H1 (cell line): ENCODE data around the gene BTAF1. TPM values are rescaled to one million over a fixed set of nuclear protein-coding genes. Genes with fewer than 3 reads are reported as not detected.

Source experiments
- CTCF ChIA-PET: fragments of 300-600 bp; sonication (Branson Sonifier 250); formaldehyde crosslinking; loops from one replicate; lab custom pipeline; 2021; ENCODE audit not compliant: partially characterized antibody; lab: Charles Lee
- POLR2A ChIA-PET: fragments of 300-600 bp; sonication (Branson Sonifier 250); formaldehyde crosslinking; loops from one replicate; lab custom pipeline; 2021; ENCODE audit warnings: inconsistent platforms; ENCODE audit not compliant: partially characterized antibody; lab: Charles Lee
- DNase-seq, 2 experiments: peaks; one replicate each; pipeline versions ENCODE4 v3.0.0 to v3.0.0-alpha.2; 2010 to 2022; ENCODE audit warnings: low spot score in 2 of 2, low read depth in 1 of 2, mixed read lengths in 1 of 2
- FAIRE-seq: peaks from 2 replicates; lab custom pipeline; 2011; peaks lifted over from hg19 to GRCh38; lab: Jason Lieb, UNC
- H2AFZ ChIP-seq: 2 replicates; pipeline ENCODE4 v1.8.1; 2012; ENCODE audit warnings: low read length, inconsistent platforms
- H2AK5ac ChIP-seq: 2 replicates; pipeline ENCODE4 v1.6.1; 2013; ENCODE audit warnings: low read depth, low read length
- H2BK120ac ChIP-seq: replicated peaks from 2 replicates; pipeline ENCODE3; 2013; ENCODE audit warnings: low read depth, low read length, inconsistent platforms
- H2BK12ac ChIP-seq: 2 replicates; pipeline ENCODE4 v1.6.1; 2013; ENCODE audit warnings: low read depth, low read length
- H2BK15ac ChIP-seq: 2 replicates; pipeline ENCODE4 v1.6.1; 2013; ENCODE audit warnings: low read length
- H2BK20ac ChIP-seq: 2 replicates; pipeline ENCODE4 v1.6.1; 2013; ENCODE audit warnings: low read length
- H2BK5ac ChIP-seq: 2 replicates; pipeline ENCODE4 v1.6.1; 2013; ENCODE audit warnings: low read depth, low read length
- H3K14ac ChIP-seq: 2 replicates; pipeline ENCODE4 v1.6.1; 2013; ENCODE audit warnings: inconsistent platforms; ENCODE audit not compliant: insufficient read length
- H3K18ac ChIP-seq: 2 replicates; pipeline ENCODE4 v1.6.1; 2013; ENCODE audit warnings: low read length; ENCODE audit errors: extremely low read depth
- H3K23ac ChIP-seq: 2 replicates; pipeline ENCODE4 v1.6.1; 2013; ENCODE audit warnings: inconsistent platforms; ENCODE audit not compliant: insufficient read length
- H3K23me2 ChIP-seq: 2 replicates; pipeline ENCODE4 v1.6.1; 2013; ENCODE audit warnings: low read depth, low read length
- H3K27ac ChIP-seq: 2 replicates; pipeline ENCODE4 v1.6.1; 2011; ENCODE audit warnings: low read depth, low read length, inconsistent platforms
- H3K27me3 ChIP-seq, 4 experiments: replicated peaks in 1 of 4; 1 replicate in 1 of 4; 2 replicates in 3 of 4; pipeline versions ENCODE4 v1.6.1 to v1.8.1; 2011 to 2013; ENCODE audit warnings: low read length in 3 of 4, mild to moderate bottlenecking in 3 of 4, inconsistent platforms in 2 of 4, mixed read lengths in 2 of 4, moderate library complexity in 1 of 4; ENCODE audit not compliant: control insufficient read depth in 3 of 4, insufficient read depth in 3 of 4; ENCODE audit errors: extremely low read depth in 1 of 4
- H3K36me3 ChIP-seq, 4 experiments: 2 replicates each; pipeline versions ENCODE4 v1.6.1 to v1.8.1; 2011 to 2013; ENCODE audit warnings: mild to moderate bottlenecking in 4 of 4, low read length in 3 of 4, moderate library complexity in 2 of 4, control low read depth in 1 of 4, inconsistent platforms in 1 of 4; ENCODE audit not compliant: insufficient read depth in 4 of 4, control insufficient read depth in 2 of 4
- H3K4ac ChIP-seq: replicated peaks from 2 replicates; pipeline ENCODE3; 2013; ENCODE audit warnings: low read length, low read depth, mixed read lengths, inconsistent platforms; ENCODE audit not compliant: insufficient read length
- H3K4me1 ChIP-seq, 4 experiments: replicated peaks in 1 of 4; 1 replicate in 1 of 4; 2 replicates in 3 of 4; pipeline versions ENCODE4 v1.6.1 to v1.8.1; 2011 to 2013; ENCODE audit warnings: low read length in 3 of 4, inconsistent platforms in 2 of 4, mixed read lengths in 1 of 4; ENCODE audit not compliant: insufficient read depth in 4 of 4, control insufficient read depth in 3 of 4
- H3K4me2 ChIP-seq, 2 experiments: 2 replicates each; pipeline versions ENCODE4 v1.6.1 to v1.8.1; 2011 to 2013; ENCODE audit warnings: low read depth in 2 of 2, low read length in 2 of 2, control low read depth in 1 of 2, inconsistent platforms in 1 of 2, mild to moderate bottlenecking in 1 of 2; ENCODE audit not compliant: insufficient read depth in 1 of 2
- H3K4me3 ChIP-seq, 4 experiments: fragments of 200-600, 300-600 bp in 1 of 4; sonication (generic), shearing (Covaris generic), sonication (Bioruptor Twin) in 1 of 4; 2 replicates each; pipeline versions ENCODE4 v1.5.1 to v1.8.1; 2011 to 2016; ENCODE audit warnings: low read length in 4 of 4, low read depth in 3 of 4, control low read depth in 2 of 4, inconsistent platforms in 2 of 4, mild to moderate bottlenecking in 2 of 4, mixed read lengths in 1 of 4, moderate library complexity in 1 of 4; ENCODE audit not compliant: insufficient read depth in 2 of 4; ENCODE audit errors: extremely low read depth in 1 of 4
- H3K56ac ChIP-seq: replicated peaks from 2 replicates; pipeline ENCODE3; 2013; ENCODE audit warnings: low read depth, mild to moderate bottlenecking, mixed read lengths, low read length, inconsistent platforms; ENCODE audit not compliant: insufficient read length
- H3K79me1 ChIP-seq: 2 replicates; pipeline ENCODE4 v1.6.1; 2013; ENCODE audit warnings: low read depth, low read length, control low read depth
- H3K79me2 ChIP-seq, 2 experiments: 2 replicates each; pipeline versions ENCODE4 v1.6.1 to v1.8.1; 2012 to 2013; ENCODE audit warnings: low read length in 2 of 2, mild to moderate bottlenecking in 2 of 2, inconsistent platforms in 1 of 2; ENCODE audit not compliant: insufficient read depth in 2 of 2, control insufficient read depth in 1 of 2
- H3K9ac ChIP-seq, 4 experiments: replicated peaks in 1 of 4; 1 replicate in 1 of 4; 2 replicates in 3 of 4; pipeline versions ENCODE4 v1.6.1 to v1.8.1; 2011 to 2013; ENCODE audit warnings: low read depth in 3 of 4, low read length in 3 of 4, control low read depth in 2 of 4, mild to moderate bottlenecking in 2 of 4, moderate library complexity in 2 of 4, inconsistent platforms in 1 of 4; ENCODE audit errors: extremely low read depth in 1 of 4
- H3K9me3 ChIP-seq, 2 experiments: 2 replicates each; pipeline versions ENCODE4 v1.6.1 to v1.8.1; 2012 to 2013; ENCODE audit warnings: mild to moderate bottlenecking in 2 of 2, moderate library complexity in 2 of 2, control low read depth in 1 of 2, inconsistent platforms in 1 of 2, low read depth in 1 of 2, low read length in 1 of 2, mixed read lengths in 1 of 2; ENCODE audit not compliant: insufficient read depth in 2 of 2
- H4K20me1 ChIP-seq, 2 experiments: replicated peaks in 1 of 2; 2 replicates each; pipeline versions ENCODE3 to v1.8.1; 2011 to 2013; ENCODE audit warnings: inconsistent platforms in 2 of 2, low read length in 2 of 2, mild to moderate bottlenecking in 1 of 2; ENCODE audit not compliant: insufficient read depth in 2 of 2, control insufficient read depth in 1 of 2
- H4K5ac ChIP-seq: 2 replicates; pipeline ENCODE4 v1.6.1; 2013; ENCODE audit warnings: low read length, low read depth, mixed read lengths, inconsistent platforms; ENCODE audit not compliant: insufficient read length
- H4K8ac ChIP-seq: 2 replicates; pipeline ENCODE4 v1.8.0; 2013; ENCODE audit warnings: mild to moderate bottlenecking, moderate library complexity, low read length, inconsistent platforms; ENCODE audit not compliant: insufficient read depth; ENCODE audit errors: extremely low read depth
- H4K91ac ChIP-seq: replicated peaks from 2 replicates; pipeline ENCODE3; 2013; ENCODE audit warnings: low read length, mixed read lengths, inconsistent platforms; ENCODE audit not compliant: insufficient read length
- BRCA1 ChIP-seq: IDR thresholded peaks from 2 replicates; pipeline ENCODE4 v1.6.1; 2012; ENCODE audit warnings: low read depth, low read length, improper control_type of control experiment
- CBX8 ChIP-seq: fragments of 300-800, 300-1000 bp; sonication (generic); IDR thresholded peaks from 2 replicates; pipeline ENCODE4 v1.7.1; 2016; ENCODE audit warnings: low read depth, low read length, borderline replicate concordance
- CHD1 ChIP-seq: IDR thresholded peaks from 2 replicates; pipeline ENCODE4 v1.6.1; 2012; ENCODE audit warnings: low read depth, low read length, improper control_type of control experiment
- CTBP2 ChIP-seq: IDR thresholded peaks from 2 replicates; pipeline ENCODE4 v1.7.0; 2011; ENCODE audit warnings: borderline replicate concordance, mild to moderate bottlenecking, moderate library complexity, mixed read lengths, low read length; ENCODE audit not compliant: insufficient read depth, insufficient read length
- JUN ChIP-seq: IDR thresholded peaks from 2 replicates; pipeline ENCODE4 v1.6.1; 2011; ENCODE audit warnings: low read depth, mild to moderate bottlenecking, improper control_type of control experiment, low read length
- KDM5A ChIP-seq: fragments of 200-600 bp; IDR thresholded peaks from 2 replicates; pipeline ENCODE4 v1.7.1; 2012; ENCODE audit warnings: mild to moderate bottlenecking, low read length, inconsistent platforms, mixed read lengths
- MAFK ChIP-seq: IDR thresholded peaks from 2 replicates; pipeline ENCODE4 v1.6.1; 2012; ENCODE audit warnings: low read depth, mild to moderate bottlenecking, improper control_type of control experiment, low read length
- NRF1 ChIP-seq: IDR thresholded peaks from 2 replicates; pipeline ENCODE4 v1.6.1; 2011; ENCODE audit warnings: mild to moderate bottlenecking, low read depth, low read length, improper control_type of control experiment
- PHF8 ChIP-seq: fragments of 200-600 bp; sonication (generic); conservative IDR thresholded peaks from 2 replicates; pipeline ENCODE4 v1.7.1; 2012; ENCODE audit warnings: low read depth, mild to moderate bottlenecking, inconsistent platforms, low read length, moderate library complexity
- RBBP5 ChIP-seq: IDR thresholded peaks from 2 replicates; pipeline ENCODE4 v1.7.1; 2012; ENCODE audit warnings: low read depth, mild to moderate bottlenecking, inconsistent platforms, low read length, moderate library complexity, borderline replicate concordance
- RFX5 ChIP-seq: IDR thresholded peaks from 2 replicates; pipeline ENCODE4 v1.6.1; 2011; ENCODE audit warnings: low read depth, low read length, improper control_type of control experiment, borderline replicate concordance
- SIN3A ChIP-seq, 2 experiments: IDR thresholded peaks in 1 of 2; conservative IDR thresholded peaks in 1 of 2; 2 replicates each; pipeline ENCODE4 v1.6.1; 2011 to 2012; ENCODE audit warnings: low read length in 2 of 2, improper control_type of control experiment in 1 of 2, low read depth in 1 of 2, mild to moderate bottlenecking in 1 of 2
- SIX5 ChIP-seq: IDR thresholded peaks from 2 replicates; pipeline ENCODE4 v1.6.1; 2011; ENCODE audit warnings: mild to moderate bottlenecking, low read depth, low read length
- SUZ12 ChIP-seq: fragments of 200-600 bp; sonication (generic); IDR thresholded peaks from 2 replicates; pipeline ENCODE4 v1.6.1; 2012; ENCODE audit warnings: mild to moderate bottlenecking, inconsistent platforms, low read length, moderate library complexity, mixed read lengths
- TAF7 ChIP-seq: optimal IDR thresholded peaks from 2 replicates; pipeline ENCODE3; 2011; ENCODE audit warnings: low read depth, mild to moderate bottlenecking, inconsistent platforms, low read length, moderate library complexity, borderline replicate concordance
- WGBS, 2 experiments: shearing (Covaris generic) in 1 of 2; methylation state at CpG; one replicate each; pipeline versions ENCODE4 v1.1.6 to v1.1.7; 2013 to 2015; ENCODE audit warnings: low lambda C conversion rate in 2 of 2, mixed read lengths in 2 of 2, inconsistent platforms in 1 of 2, low coverage in 1 of 2, missing lambda C conversion rate in 1 of 2; ENCODE audit not compliant: insufficient replicate concordance in 2 of 2, insufficient coverage in 1 of 2, insufficient read length in 1 of 2; ENCODE audit errors: extremely low coverage in 1 of 2, missing lambda C conversion rate in 1 of 2; 5-methylcytosine and 5-hydroxymethylcytosine counted together
- polyA plus RNA-seq, 7 experiments: library from polyadenylated mRNA; depleted of rRNA in 3 of 7; stranded (reverse) in 5 of 7; unstranded in 2 of 7; fragments of >200 nt in 5 of 7; fragments of 200-250 nt in 2 of 7; gene quantifications; 1 replicate in 5 of 7; 2 replicates in 1 of 7; 4 replicates in 1 of 7; pipeline versions ENCODE4 v1.2.1 to v1.2.3, GENCODE V29; 2011 to 2013; ENCODE audit warnings: missing spikeins in 2 of 7, mixed read lengths in 2 of 7
- total RNA-seq: library from RNA; stranded (reverse); fragmentation: NEBNext Ultra II Directional; extraction: Animal tissue kit (Norgen Biotek cat#: 25700); gene quantifications from 2 replicates; pipeline ENCODE4 v1.2.1, GENCODE V29; 2021

The BTAF1 gene
- total and polyA plus RNA-seq, 2 of the 8 experiments (the other 6 are each of a cell fraction or from before 2014, with no cell fraction given) = 24.5 to 39.1 TPM

DNA sequence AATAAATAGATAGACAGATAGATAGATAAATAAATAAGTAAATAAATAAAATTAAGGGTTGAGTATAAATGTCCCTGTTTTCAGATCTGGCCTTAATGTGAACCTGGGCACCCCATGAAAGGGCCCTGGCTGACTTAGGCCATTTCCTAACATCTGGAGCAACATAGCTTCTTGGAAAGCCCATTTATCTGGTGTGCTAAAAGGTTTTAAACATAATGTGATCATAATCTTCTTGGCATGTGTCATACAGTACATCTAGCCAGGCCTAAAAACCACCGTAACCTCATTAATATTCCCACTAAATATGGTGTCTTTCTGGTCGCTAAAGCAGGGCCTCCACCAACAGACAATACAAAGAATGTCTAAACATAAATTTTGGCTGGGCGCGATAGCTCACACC, 142.8 kb downstream of the BTAF1 start:
- H3K27ac ChIP-seq = no peak overlapping the region
- H3K4me1 ChIP-seq = no peaks in the 10 kb centered on the region
- H4K20me1 ChIP-seq = no peaks in the 10 kb centered on the region
- H3K79me1 ChIP-seq = no peaks in the 10 kb centered on the region
- H2BK20ac ChIP-seq = no peak overlapping the region
- no peak overlapping the region for H3K56ac ChIP-seq
- ChIA-PET POLR2A (no interaction called here), CTCF (interaction anchor here (1.6 to 2.7 kb wide), 2 partner anchors 10 to 226 kb away, joined by 3 to 9 read pairs; no protein-coding TSS in a partner anchor)
- no peak overlapping the region for H4K5ac ChIP-seq
- no peaks in the 10 kb centered on the region for H3K9me3 ChIP-seq
- no peak overlapping the region for H2BK5ac ChIP-seq
- H3K14ac ChIP-seq = no peak overlapping the region
- no peak overlapping the region for H2AFZ ChIP-seq
- no peak overlapping the region for H2BK15ac ChIP-seq
- no peaks in the 10 kb centered on the region; a peak in 1 of 8 replicates for H3K36me3 ChIP-seq
- H3K4ac ChIP-seq = no peak overlapping the region
- DNase-seq (no peak), FAIRE-seq (no peak)
- H3K4me3 ChIP-seq = no peak overlapping the region
- H3K27me3 ChIP-seq = no peaks in the 10 kb centered on the region
- 97% methylated on average over 4 of the region's 4 CpGs; no CpG with 5 or more reads in 1 of the 2 experiments for WGBS, 2 experiments
- no peaks in the 10 kb centered on the region for H3K23me2 ChIP-seq
- no peak overlapping the region for H3K18ac ChIP-seq
- no peak overlapping the region for H3K4me2 ChIP-seq
- no peak overlapping the region for H2BK12ac ChIP-seq
- H2AK5ac ChIP-seq = no peak overlapping the region
- no peak overlapping the region for H3K9ac ChIP-seq
- H4K8ac ChIP-seq = no peak overlapping the region
- no peak overlapping the region for H3K23ac ChIP-seq
- H4K91ac ChIP-seq = no peak overlapping the region
- no peaks in the 10 kb centered on the region for H3K79me2 ChIP-seq
- no peak overlapping the region for H2BK120ac ChIP-seq
- no peak for TF ChIP-seq SIX5
- TF ChIP-seq PHF8 = no peak
- TF ChIP-seq RFX5 = no peak
- TF ChIP-seq BRCA1 = no peak
- TF ChIP-seq JUN = no peak
- no peak for TF ChIP-seq SUZ12
- no peak for TF ChIP-seq MAFK
- no peak for TF ChIP-seq RBBP5
- TF ChIP-seq CHD1 = no peak
- no peak for TF ChIP-seq NRF1
- no peak for TF ChIP-seq CTBP2
- no peak for TF ChIP-seq CBX8
- TF ChIP-seq SIN3A (conservative IDR thresholded peaks at IDR 0.05 in 1 of 2, IDR thresholded peaks at IDR 0.05 in 1 of 2; ENCODE audit: low read depth in 1 of 2, low read length in 2 of 2) = no peak
- no peak for TF ChIP-seq KDM5A
- TF ChIP-seq TAF7 = no peak
